Astrocyte of the cerebellum (primary cell): ENCODE data around the gene MGAT5.
A peak's percentile ranks its signal among the peaks of the same experiment; 100 is the strongest.

Experiments
- DNase-seq: peaks from one replicate; pipeline ENCODE4 v3.0.0-alpha.2; 2011; ENCODE audit warnings: low read depth
- H3K4me3 ChIP-seq: 2 replicates; pipeline ENCODE4 v1.5.1; 2011; ENCODE audit warnings: mild to moderate bottlenecking, low read depth, low read length, moderate library complexity
- in situ Hi-C: cut with HindIII; loops from 2 replicates; pipeline ENCODE4 v1.10.0; 2017; ENCODE audit warnings: low sequenced_read_pairs
- TF ChIP-seq, protein P1 (sequence below): IDR thresholded peaks from 2 replicates; pipeline ENCODE4 v1.5.1; 2012; ENCODE audit warnings: low read length, low read depth, moderate library complexity, mild to moderate bottlenecking; ENCODE audit errors: missing control alignments

The MGAT5 gene, protein sequence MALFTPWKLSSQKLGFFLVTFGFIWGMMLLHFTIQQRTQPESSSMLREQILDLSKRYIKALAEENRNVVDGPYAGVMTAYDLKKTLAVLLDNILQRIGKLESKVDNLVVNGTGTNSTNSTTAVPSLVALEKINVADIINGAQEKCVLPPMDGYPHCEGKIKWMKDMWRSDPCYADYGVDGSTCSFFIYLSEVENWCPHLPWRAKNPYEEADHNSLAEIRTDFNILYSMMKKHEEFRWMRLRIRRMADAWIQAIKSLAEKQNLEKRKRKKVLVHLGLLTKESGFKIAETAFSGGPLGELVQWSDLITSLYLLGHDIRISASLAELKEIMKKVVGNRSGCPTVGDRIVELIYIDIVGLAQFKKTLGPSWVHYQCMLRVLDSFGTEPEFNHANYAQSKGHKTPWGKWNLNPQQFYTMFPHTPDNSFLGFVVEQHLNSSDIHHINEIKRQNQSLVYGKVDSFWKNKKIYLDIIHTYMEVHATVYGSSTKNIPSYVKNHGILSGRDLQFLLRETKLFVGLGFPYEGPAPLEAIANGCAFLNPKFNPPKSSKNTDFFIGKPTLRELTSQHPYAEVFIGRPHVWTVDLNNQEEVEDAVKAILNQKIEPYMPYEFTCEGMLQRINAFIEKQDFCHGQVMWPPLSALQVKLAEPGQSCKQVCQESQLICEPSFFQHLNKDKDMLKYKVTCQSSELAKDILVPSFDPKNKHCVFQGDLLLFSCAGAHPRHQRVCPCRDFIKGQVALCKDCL

DNA sequence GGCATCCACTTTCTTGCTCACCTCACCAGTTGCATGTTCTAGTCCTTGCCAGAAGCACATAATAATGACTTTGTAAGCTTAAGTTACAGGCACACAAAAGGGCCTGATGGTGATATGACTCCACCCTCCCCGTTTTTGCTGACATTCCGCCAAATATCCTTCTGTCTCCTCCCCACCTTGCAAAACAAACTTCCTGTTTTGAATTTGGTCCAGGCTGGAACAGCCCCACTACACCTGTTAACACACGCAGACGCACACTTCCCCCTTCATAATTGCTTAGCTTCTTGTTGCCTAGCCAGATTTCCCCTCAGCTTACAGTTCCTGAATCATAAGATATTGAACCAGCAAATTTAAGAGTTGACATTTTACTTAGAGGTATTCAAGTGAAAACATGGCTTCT, at the start of gene MGAT5:
MGAT5 (plus strand) TSS at position 269 of the 400 bp plus-strand sequence. CDS start 332 bp downstream, outside the sequence.
- DNase-seq = no peak
- TF ChIP-seq, protein P1, sequence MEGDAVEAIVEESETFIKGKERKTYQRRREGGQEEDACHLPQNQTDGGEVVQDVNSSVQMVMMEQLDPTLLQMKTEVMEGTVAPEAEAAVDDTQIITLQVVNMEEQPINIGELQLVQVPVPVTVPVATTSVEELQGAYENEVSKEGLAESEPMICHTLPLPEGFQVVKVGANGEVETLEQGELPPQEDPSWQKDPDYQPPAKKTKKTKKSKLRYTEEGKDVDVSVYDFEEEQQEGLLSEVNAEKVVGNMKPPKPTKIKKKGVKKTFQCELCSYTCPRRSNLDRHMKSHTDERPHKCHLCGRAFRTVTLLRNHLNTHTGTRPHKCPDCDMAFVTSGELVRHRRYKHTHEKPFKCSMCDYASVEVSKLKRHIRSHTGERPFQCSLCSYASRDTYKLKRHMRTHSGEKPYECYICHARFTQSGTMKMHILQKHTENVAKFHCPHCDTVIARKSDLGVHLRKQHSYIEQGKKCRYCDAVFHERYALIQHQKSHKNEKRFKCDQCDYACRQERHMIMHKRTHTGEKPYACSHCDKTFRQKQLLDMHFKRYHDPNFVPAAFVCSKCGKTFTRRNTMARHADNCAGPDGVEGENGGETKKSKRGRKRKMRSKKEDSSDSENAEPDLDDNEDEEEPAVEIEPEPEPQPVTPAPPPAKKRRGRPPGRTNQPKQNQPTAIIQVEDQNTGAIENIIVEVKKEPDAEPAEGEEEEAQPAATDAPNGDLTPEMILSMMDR = no peak
- in situ Hi-C loops = no loop called here
- H3K4me3 ChIP-seq = no peak within 1 kb of the TSS

DNA sequence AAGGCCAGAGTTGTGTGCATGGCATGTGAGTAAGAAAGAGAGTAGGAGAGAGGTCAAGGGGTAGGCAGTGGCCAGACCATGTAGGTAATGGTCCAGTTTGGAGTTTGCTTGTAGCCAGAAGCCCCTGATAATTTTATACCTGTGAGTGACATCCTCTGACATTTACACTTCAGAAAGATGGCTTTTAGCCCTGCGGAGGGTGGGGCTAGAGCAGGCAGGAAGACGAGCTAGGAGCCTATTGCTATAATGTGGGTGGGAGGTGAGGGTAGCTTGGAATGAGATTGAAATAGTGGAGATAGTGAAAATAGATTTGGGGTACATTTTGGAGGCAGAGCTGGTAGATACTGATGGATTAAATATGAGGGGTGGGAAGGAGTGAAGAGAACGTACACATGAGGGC, 48.8 kb upstream of the MGAT5 start:
- no peak for DNase-seq
- no peak overlapping the region for H3K4me3 ChIP-seq
- in situ Hi-C loops = no loop called here

DNA sequence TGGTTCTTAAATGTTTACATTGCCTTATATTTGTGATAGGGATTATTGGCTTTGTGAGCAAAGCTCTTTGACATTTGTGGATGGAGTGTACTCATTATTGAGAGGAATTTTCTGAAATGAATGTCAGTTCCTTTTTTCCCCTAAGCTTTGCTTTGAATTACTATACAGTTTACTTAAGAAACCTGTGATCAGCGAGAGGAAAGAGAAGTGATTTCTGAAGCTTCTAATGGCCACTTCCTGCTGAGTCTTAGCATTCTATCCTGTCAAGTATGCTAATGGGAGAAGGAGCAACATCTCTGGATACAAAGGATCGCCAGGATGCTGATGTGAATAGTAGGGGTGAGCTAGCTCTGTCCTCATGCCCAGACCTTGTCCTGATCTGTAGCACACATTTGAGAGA, 47.8 kb upstream of the MGAT5 start:
- no peak overlapping the region for H3K4me3 ChIP-seq
- TF ChIP-seq, protein P1 = no peak
- no peak for DNase-seq
- in situ Hi-C loops = no loop called here

More for the DNA sequence above, 48.8 kb upstream of the MGAT5 start:
- TF ChIP-seq, protein P1 = no peak

DNA sequence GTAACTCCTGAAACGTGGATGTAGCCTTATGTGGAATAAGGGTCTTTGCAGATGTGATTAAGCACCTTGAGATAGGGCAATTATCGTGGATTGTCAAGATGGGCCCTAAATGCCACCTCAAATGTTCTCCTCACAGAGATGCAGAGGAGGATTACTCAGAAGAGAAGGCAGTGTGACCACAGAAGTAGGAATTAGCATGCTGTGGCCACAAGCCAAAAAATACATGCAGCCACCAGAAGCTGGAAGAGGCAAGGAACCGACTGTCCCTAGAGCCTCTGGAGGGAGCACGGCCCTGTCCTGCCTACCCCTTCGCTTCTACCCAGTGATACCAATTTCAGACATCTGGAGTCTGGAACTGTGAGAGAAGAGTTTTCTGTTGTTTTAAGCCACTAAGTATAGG, 47.3 kb upstream of the MGAT5 start:
- in situ Hi-C loops = no loop called here
- no peak for DNase-seq
- no peak overlapping the region for H3K4me3 ChIP-seq
- TF ChIP-seq, protein P1 = no peak

DNA sequence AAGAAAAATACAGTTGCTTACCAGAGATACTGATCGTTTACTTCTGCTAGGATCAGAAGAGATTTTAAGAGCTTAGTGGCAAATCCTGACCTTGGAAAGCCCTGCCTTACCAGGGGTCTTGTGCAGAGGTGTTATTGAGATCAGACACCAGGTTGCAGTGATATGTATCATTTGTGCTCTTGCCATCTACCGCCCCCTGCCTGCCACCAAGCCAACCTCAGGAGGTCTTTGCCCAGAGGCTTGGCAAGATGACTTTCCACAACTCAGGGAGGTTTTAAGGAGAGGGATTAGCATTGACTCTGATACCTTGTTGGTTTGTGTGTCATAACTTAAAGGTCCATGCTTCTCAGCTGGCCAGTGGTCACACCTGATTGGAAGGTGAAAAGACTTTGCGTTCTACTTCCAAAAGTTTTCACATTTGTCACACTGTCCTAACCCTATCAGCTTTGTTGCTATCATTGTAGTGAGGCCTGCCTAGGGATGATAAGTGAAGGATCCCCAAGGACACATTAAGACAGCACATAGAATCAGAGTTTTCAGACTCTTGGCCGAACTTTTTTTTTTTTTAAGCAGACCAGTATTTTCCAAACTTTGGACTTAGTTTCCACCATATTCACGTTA, 46.2 kb upstream of the MGAT5 start:
- TF ChIP-seq, protein P1 = peak; percentile 59
- in situ Hi-C loops = no loop called here
- no peak overlapping the region for H3K4me3 ChIP-seq
- no peak for DNase-seq

DNA sequence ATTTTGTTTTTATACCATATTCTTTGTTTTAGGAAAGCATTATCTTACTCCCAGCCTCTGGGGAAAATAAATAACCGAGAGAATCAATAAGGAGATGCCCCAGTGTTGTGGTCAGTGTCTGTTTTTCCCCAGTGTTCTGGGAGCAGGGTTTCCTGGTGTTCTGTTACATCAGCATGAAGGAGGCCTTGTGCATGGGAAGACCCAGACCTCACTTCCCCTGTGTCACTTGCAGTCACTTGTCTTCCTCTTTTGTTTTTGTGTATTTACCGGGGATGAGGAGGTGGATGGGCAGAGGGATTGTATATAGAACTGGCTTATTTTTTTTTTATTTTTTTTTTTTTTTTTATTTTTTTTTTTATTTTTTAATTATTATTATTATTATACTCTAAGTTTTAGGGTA, 45.0 kb upstream of the MGAT5 start:
- no peak for DNase-seq
- H3K4me3 ChIP-seq = no peak overlapping the region
- in situ Hi-C loops = no loop called here
- TF ChIP-seq, protein P1 = no peak
